T-helper 2 cell (primary cell): ENCODE data around the gene TMEM178A.

Experiments used
- DNase-seq, 5 experiments: peaks; one replicate each; pipeline versions ENCODE4 v3.0.0 to v3.0.0-alpha.2; 2012 to 2022

TMEM178A gene

GRCh38 chr2:39762448-39762847 lies 96.7 kb downstream of the TMEM178A start:
- no peak for DNase-seq
